Measurements from ENCODE around the gene WNT7A. TPM values are rescaled to one million over a fixed set of nuclear protein-coding genes. Genes with fewer than 3 reads are reported as not detected.

The WNT7A gene
- total RNA-seq, 4 donors from 2014 or later = 0.17 TPM; not detected in 3

DNA sequence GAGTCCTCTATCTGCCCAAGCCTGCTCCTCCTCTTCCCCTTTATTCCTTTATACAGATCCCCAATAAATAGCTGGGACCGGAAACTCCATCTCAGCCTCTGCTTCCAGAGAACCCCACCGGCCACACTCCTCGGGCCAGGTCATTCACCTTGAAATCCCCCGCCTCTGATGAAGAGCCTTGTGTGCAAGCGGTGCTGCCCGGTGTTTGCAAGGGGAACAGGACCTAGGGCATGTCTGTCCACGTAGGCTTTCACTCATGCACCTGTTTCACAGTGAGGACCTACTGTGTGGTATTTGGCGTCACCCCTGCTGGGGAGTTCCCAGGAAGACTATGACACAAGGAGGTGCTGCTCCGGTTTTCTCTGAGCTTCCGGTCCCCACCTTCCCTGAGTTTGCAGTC lies 54.0 kb downstream of the WNT7A start:
- TF ChIP-seq, protein P1, sequence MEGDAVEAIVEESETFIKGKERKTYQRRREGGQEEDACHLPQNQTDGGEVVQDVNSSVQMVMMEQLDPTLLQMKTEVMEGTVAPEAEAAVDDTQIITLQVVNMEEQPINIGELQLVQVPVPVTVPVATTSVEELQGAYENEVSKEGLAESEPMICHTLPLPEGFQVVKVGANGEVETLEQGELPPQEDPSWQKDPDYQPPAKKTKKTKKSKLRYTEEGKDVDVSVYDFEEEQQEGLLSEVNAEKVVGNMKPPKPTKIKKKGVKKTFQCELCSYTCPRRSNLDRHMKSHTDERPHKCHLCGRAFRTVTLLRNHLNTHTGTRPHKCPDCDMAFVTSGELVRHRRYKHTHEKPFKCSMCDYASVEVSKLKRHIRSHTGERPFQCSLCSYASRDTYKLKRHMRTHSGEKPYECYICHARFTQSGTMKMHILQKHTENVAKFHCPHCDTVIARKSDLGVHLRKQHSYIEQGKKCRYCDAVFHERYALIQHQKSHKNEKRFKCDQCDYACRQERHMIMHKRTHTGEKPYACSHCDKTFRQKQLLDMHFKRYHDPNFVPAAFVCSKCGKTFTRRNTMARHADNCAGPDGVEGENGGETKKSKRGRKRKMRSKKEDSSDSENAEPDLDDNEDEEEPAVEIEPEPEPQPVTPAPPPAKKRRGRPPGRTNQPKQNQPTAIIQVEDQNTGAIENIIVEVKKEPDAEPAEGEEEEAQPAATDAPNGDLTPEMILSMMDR (IDR thresholded peaks at IDR 0.05; ENCODE audit: low read depth) = no peak

DNA sequence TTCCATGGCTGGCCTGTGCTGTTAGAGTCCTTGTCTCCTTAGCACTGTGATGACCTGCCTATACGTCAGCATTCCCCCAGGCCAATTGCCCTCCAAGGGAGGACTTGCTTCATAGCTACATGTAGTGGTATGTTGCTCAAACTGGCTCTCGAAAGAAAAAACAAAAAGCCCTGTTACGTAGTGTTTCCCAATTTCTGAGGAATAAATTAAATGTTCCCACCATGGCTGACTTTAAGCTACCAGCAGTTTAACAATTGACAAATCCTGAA lies 54.6 kb downstream of the WNT7A start:
- TF ChIP-seq, protein P1 (IDR thresholded peaks at IDR 0.05; ENCODE audit: low read depth) = no peak

DNA sequence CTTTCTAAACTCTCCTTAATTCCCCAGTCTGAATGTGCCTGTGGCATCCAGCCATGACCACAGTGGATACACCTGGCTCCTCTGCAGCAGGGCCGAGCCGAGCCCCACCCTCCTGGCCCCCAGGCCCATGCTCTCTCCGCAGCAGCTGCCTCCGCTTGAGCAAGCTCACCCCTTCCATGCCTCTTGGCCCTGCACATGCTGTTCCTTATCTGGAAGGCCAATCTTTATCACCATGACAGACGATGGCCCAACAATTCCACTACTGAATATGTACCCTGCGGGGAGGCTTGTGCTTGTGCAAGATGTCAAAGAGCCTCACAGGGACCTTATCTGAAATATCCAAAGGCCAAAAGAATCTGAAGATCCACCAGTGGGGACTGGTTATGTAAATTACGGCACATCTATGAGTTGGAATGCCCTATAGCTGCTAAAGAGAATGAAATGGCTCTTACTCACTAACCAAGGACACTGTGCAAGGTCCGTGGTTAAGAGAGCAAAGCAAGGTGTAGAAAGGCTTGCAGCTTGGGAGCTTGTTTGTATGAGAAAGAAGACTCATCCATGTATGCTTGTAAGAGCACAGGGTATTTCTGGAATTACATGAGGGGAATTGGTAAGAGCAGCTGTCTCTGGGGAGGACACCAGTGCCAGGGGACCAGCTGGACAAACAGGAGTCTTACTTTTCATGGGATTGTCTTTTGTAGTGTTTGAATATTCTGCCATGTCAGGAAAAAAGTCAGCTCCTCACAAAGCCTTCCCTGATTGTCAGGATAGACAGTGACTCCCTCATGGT lies 55.2 kb downstream of the WNT7A start:
- TF ChIP-seq, protein P1 (IDR thresholded peaks at IDR 0.05; ENCODE audit: low read depth) = no peak

DNA sequence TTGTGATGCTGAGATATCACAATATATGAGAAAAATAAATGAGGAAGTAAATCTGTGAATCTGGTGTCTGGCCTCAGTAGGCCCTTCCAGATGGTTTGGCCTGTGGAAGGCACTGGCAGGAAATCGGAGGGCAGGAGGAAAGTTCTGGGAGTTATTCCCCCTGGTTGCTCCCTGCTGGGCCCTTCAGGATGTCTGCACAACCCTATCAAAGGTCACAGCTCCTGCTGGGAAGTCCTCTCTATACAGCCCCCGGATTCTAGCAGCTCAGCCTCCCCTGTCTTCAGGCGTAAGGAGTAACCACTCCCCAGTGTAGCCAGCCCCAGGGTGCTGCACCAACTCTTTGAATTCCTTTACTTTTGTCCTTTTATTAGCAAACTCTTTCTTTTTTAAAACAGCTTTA lies 56.2 kb downstream of the WNT7A start:
- TF ChIP-seq, protein P1 (IDR thresholded peaks at IDR 0.05; ENCODE audit: low read depth) = no peak

DNA sequence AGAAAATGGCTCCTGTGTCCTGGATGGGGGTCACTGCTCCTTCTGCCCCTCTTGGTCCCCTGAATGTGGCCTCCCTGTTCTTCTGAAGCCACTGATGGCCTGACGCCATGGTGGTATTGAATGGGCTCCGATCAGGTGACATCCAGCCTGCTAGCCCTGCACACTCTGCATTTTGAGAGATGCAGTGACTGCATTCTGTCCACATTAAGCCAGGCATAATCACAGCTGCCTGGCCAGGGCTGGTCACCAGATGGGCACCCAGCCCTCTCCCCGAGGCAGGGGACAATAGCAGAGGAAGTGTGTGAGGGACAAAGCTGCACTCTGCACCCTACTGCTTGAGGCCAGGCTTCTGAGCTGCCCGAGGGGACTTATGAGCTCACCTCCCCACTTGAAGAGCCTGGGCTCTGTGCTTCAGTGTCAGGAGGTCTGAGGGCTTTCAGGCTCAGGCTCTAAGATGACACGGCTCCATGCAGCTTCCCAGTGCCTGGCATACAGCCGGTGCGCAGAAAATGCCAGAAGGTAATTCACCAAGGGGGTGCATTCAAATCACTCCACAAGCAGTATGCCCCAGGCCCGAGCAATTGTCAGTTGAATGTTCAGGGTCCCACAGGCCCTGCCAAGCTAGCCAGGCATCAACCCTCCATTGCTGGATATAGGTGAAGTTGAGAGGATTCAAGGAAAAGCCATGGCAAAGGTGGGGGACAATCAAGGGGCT lies 56.8 kb downstream of the WNT7A start:
- TF ChIP-seq, protein P1 (IDR thresholded peaks at IDR 0.05; ENCODE audit: low read depth) = no peak

DNA sequence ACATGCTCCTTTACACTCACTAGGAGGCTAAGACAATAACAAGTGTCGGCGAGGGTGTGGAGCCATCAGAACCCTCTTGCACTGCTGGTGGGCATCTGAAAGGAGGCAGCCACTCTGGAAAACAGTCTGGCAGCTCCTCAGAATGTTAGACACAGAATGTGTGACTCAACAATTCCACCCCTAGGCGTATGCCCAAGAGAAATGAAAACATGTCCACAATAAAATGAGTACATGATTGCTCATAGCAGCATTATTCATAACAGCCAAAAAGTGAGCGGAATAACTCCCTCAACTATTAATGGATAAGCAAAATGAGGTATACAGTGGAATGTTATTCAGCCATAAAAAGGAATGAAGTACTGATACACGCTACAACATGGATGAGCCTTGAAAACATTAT lies 57.8 kb downstream of the WNT7A start:
- TF ChIP-seq, protein P1 (IDR thresholded peaks at IDR 0.05; ENCODE audit: low read depth) = no peak

DNA sequence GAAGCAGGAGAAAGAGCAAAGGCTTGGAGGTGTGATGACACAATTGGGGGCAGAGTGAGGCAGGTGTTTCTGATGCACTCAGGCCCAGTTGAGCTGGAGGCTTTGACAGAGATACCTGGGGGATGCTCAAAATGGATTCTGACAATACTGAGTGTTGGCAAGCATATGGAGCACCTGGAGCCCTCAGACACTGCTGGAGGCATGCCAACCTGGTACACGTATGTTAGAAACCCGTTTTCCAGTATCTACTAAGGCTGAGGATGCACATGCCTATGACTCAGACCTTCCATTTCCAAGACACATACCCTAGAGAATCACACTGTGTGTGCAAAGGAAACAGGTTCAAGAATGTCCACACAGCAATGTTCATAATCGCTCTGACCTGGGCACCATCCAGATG lies 58.7 kb downstream of the WNT7A start:
- TF ChIP-seq, protein P1 (IDR thresholded peaks at IDR 0.05; ENCODE audit: low read depth) = no peak

Measured in subcutaneous adipose tissue (tissue), 4 donors.